HepG2 (cell line): ENCODE results near the gene ELFN1. TPM values are rescaled to one million over a fixed set of nuclear protein-coding genes. Genes with fewer than 3 reads are reported as not detected.

Experiments used
- ADNP ChIP-seq: sonication (generic); formaldehyde crosslinking; IDR thresholded peaks from 2 replicates; pipeline ENCODE4 v1.4.0; 2020; ENCODE audit warnings: missing genetic modification reagents
- FOXM1 ChIP-seq: sonication (generic); formaldehyde crosslinking; IDR thresholded peaks from 2 replicates; pipeline ENCODE4 v1.5.0; 2020; ENCODE audit warnings: missing genetic modification reagents
- IKZF1 ChIP-seq: fragments of 450-650 bp; IDR thresholded peaks from 2 replicates; pipeline ENCODE4 v1.7.1; 2016
- MNT ChIP-seq: fragments of 450-650 bp; IDR thresholded peaks from 2 replicates; pipeline ENCODE4 v1.6.1; 2016
- MYNN ChIP-seq: sonication (generic); formaldehyde crosslinking; IDR thresholded peaks from 2 replicates; pipeline ENCODE4 v1.4.0; 2020; ENCODE audit warnings: mild to moderate bottlenecking, low read depth, missing genetic modification reagents
- RELA ChIP-seq: sonication (generic); formaldehyde crosslinking; IDR thresholded peaks from 2 replicates; pipeline ENCODE4 v1.4.0; 2020; ENCODE audit warnings: missing genetic modification reagents
- SAFB2 ChIP-seq: sonication (generic); formaldehyde crosslinking; IDR thresholded peaks from 2 replicates; pipeline ENCODE4 v1.5.1; 2020; ENCODE audit warnings: missing genetic modification reagents, low read depth, mild to moderate bottlenecking, borderline replicate concordance
- SIN3B ChIP-seq: fragments of 150-350 bp; IDR thresholded peaks from 2 replicates; pipeline ENCODE4 v1.6.1; 2014; ENCODE audit warnings: low read length
- SIX1 ChIP-seq: sonication (generic); formaldehyde crosslinking; IDR thresholded peaks from 2 replicates; pipeline ENCODE4 v1.4.0; 2020; ENCODE audit warnings: missing genetic modification reagents, borderline replicate concordance
- TCF7L2 ChIP-seq: IDR thresholded peaks from 2 replicates; pipeline ENCODE4 v1.6.1; 2011; ENCODE audit warnings: mild to moderate bottlenecking, low read depth, low read length, moderate library complexity
- XRCC5 ChIP-seq: fragments of 200-400 bp; formaldehyde crosslinking; optimal IDR thresholded peaks from 2 replicates; pipeline ENCODE3; 2017; ENCODE audit warnings: mild to moderate bottlenecking, low read length
- ZFP82 ChIP-seq: sonication (generic); formaldehyde crosslinking; IDR thresholded peaks from 2 replicates; pipeline ENCODE4 v1.5.1; 2020; ENCODE audit warnings: mild to moderate bottlenecking, missing genetic modification reagents, borderline replicate concordance
- ZMYM3 ChIP-seq: sonication (generic); formaldehyde crosslinking; IDR thresholded peaks from 2 replicates; pipeline ENCODE4 v1.5.1; 2020; ENCODE audit warnings: mild to moderate bottlenecking, missing genetic modification reagents
- ZNF343 ChIP-seq: sonication (generic); formaldehyde crosslinking; IDR thresholded peaks from 2 replicates; pipeline ENCODE4 v1.4.0; 2020; ENCODE audit warnings: mild to moderate bottlenecking, missing genetic modification reagents
- ZNF430 ChIP-seq: sonication (generic); formaldehyde crosslinking; IDR thresholded peaks from 2 replicates; pipeline ENCODE4 v1.9.0; 2021; ENCODE audit warnings: mild to moderate bottlenecking, missing genetic modification reagents
- ZNF503 ChIP-seq: sonication (generic); formaldehyde crosslinking; IDR thresholded peaks from 2 replicates; pipeline ENCODE4 v1.4.0; 2020; ENCODE audit warnings: missing genetic modification reagents
- ZNF513 ChIP-seq: sonication (generic); formaldehyde crosslinking; conservative IDR thresholded peaks from 2 replicates; pipeline ENCODE4 v1.5.0; 2020; ENCODE audit warnings: missing genetic modification reagents
- ZNF598 ChIP-seq: sonication (generic); formaldehyde crosslinking; IDR thresholded peaks from 2 replicates; pipeline ENCODE4 v1.5.1; 2020; ENCODE audit warnings: mild to moderate bottlenecking, missing genetic modification reagents, borderline replicate concordance
- ZNF678 ChIP-seq: sonication (generic); formaldehyde crosslinking; IDR thresholded peaks from 2 replicates; pipeline ENCODE4 v1.4.0; 2020; ENCODE audit warnings: mild to moderate bottlenecking, missing genetic modification reagents
- ZNF770 ChIP-seq: sonication (generic); formaldehyde crosslinking; IDR thresholded peaks from 2 replicates; pipeline ENCODE4 v1.5.0; 2020; ENCODE audit warnings: mild to moderate bottlenecking, missing genetic modification reagents
- ZNF790 ChIP-seq: sonication (generic); formaldehyde crosslinking; IDR thresholded peaks from 2 replicates; pipeline ENCODE4 v1.8.0; 2022; ENCODE audit warnings: missing genetic modification reagents, mild to moderate bottlenecking, borderline replicate concordance
- polyA plus RNA-seq, 8 experiments: library from polyadenylated mRNA; depleted of rRNA in 3 of 8; stranded (reverse) in 7 of 8; unstranded in 1 of 8; fragments of >200 nt; fragmentation: Illumina TruSeq in 4 of 8; extraction: Trizol in 4 of 8; gene quantifications; 2 replicates each; pipeline versions ENCODE4 v1.2.1 to v1.2.3, GENCODE V29; 2011 to 2016; ENCODE audit warnings: low read depth in 4 of 8, missing spikeins in 1 of 8, mixed read lengths in 1 of 8; ENCODE audit not compliant: insufficient read depth in 1 of 8
- total RNA-seq, 5 experiments: library from RNA; depleted of rRNA; stranded (reverse); fragments of >200 nt; fragmentation: Illumina TruSeq; extraction: Trizol; gene quantifications; 2 replicates each; pipeline ENCODE4 v1.2.3, GENCODE V29; 2016; ENCODE audit warnings: low read depth in 1 of 5
- TF ChIP-seq, protein P1 (sequence below): sonication (generic); formaldehyde crosslinking; IDR thresholded peaks from 2 replicates; pipeline ENCODE4 v1.4.0; 2020; ENCODE audit warnings: mild to moderate bottlenecking, missing genetic modification reagents

ELFN1 gene
- total and polyA plus RNA-seq, 2 of the 13 experiments (the other 11 are each of a cell fraction or from before 2014, with no cell fraction given) = 0.13 to 0.18 TPM

GRCh38 chr7:1644341-1645070 is 25.6 kb upstream of the ELFN1 start (continued):
- TF ChIP-seq ZNF430 (CRISPR knock-in tag) (peak; percentile 45; the same call in 1 of the 2 replicates), ZNF790 (CRISPR knock-in tag) (no peak), MYNN (CRISPR knock-in tag) (no peak), ZFP82 (CRISPR knock-in tag) (no peak), SAFB2 (CRISPR knock-in tag) (no peak), ADNP (no peak), ZNF678 (CRISPR knock-in tag) (no peak), ZNF513 (no peak), IKZF1 (no peak), RELA (CRISPR knock-in tag) (no peak), ZNF598 (CRISPR knock-in tag) (no peak), ZNF503 (no peak), SIX1 (CRISPR knock-in tag) (no peak), SIN3B (no peak), ZNF770 (CRISPR knock-in tag) (peak; percentile 41; the same call in 1 of the 2 replicates), XRCC5 (no peak), ZMYM3 (CRISPR knock-in tag) (0 out of 2 replicates have a peak, but pooled peaks have one; percentile 8), MNT (no peak), FOXM1 (CRISPR knock-in tag) (no peak), TCF7L2 (no peak), ZNF343 (CRISPR knock-in tag) (no peak)
- TF ChIP-seq, protein P1, sequence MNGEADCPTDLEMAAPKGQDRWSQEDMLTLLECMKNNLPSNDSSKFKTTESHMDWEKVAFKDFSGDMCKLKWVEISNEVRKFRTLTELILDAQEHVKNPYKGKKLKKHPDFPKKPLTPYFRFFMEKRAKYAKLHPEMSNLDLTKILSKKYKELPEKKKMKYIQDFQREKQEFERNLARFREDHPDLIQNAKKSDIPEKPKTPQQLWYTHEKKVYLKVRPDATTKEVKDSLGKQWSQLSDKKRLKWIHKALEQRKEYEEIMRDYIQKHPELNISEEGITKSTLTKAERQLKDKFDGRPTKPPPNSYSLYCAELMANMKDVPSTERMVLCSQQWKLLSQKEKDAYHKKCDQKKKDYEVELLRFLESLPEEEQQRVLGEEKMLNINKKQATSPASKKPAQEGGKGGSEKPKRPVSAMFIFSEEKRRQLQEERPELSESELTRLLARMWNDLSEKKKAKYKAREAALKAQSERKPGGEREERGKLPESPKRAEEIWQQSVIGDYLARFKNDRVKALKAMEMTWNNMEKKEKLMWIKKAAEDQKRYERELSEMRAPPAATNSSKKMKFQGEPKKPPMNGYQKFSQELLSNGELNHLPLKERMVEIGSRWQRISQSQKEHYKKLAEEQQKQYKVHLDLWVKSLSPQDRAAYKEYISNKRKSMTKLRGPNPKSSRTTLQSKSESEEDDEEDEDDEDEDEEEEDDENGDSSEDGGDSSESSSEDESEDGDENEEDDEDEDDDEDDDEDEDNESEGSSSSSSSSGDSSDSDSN (CRISPR knock-in tag) = peak; percentile 62
